GM20000 (cell line): Measurements from ENCODE around the gene CACNA2D1.

Experiments used
- DNase-seq: peaks from one replicate; pipeline ENCODE4 v3.0.0; 2012; ENCODE audit warnings: low spot score
- TF ChIP-seq, protein P1 (sequence below): IDR thresholded peaks from 2 replicates; pipeline ENCODE4 v1.5.1; 2012; ENCODE audit warnings: mild to moderate bottlenecking, control low read depth; ENCODE audit errors: extremely low read depth, missing control alignments

Gene CACNA2D1

DNA sequence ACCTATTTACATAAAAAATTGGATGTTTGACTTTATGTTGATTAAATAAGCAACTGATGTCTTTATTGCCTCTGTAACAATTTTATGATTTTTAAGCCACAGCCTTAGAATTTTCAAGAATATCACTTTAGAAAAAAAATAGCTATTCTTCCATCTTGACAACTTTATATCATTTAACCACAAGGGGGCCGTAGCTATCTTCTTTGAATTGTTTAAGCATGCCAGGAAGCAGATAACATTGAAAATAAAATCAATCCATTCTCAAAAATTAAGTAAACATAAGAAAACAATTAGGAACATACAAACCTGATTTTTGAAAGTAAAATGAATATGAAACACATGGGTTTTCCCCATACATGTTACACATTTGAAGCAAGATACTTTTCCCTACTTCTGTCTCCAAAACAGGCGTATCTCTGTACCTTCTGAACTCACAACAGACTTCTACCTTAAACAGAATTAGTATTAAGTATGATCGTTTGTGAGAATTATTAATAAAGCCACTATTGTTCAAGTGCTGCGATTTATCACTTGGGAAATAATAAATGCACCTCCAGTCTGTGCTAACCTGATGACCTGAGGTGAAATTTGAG lies 209.0 kb downstream of the CACNA2D1 start:
- TF ChIP-seq, protein P1, sequence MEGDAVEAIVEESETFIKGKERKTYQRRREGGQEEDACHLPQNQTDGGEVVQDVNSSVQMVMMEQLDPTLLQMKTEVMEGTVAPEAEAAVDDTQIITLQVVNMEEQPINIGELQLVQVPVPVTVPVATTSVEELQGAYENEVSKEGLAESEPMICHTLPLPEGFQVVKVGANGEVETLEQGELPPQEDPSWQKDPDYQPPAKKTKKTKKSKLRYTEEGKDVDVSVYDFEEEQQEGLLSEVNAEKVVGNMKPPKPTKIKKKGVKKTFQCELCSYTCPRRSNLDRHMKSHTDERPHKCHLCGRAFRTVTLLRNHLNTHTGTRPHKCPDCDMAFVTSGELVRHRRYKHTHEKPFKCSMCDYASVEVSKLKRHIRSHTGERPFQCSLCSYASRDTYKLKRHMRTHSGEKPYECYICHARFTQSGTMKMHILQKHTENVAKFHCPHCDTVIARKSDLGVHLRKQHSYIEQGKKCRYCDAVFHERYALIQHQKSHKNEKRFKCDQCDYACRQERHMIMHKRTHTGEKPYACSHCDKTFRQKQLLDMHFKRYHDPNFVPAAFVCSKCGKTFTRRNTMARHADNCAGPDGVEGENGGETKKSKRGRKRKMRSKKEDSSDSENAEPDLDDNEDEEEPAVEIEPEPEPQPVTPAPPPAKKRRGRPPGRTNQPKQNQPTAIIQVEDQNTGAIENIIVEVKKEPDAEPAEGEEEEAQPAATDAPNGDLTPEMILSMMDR: peak; percentile 9
- DNase-seq: peak; percentile 10

DNA sequence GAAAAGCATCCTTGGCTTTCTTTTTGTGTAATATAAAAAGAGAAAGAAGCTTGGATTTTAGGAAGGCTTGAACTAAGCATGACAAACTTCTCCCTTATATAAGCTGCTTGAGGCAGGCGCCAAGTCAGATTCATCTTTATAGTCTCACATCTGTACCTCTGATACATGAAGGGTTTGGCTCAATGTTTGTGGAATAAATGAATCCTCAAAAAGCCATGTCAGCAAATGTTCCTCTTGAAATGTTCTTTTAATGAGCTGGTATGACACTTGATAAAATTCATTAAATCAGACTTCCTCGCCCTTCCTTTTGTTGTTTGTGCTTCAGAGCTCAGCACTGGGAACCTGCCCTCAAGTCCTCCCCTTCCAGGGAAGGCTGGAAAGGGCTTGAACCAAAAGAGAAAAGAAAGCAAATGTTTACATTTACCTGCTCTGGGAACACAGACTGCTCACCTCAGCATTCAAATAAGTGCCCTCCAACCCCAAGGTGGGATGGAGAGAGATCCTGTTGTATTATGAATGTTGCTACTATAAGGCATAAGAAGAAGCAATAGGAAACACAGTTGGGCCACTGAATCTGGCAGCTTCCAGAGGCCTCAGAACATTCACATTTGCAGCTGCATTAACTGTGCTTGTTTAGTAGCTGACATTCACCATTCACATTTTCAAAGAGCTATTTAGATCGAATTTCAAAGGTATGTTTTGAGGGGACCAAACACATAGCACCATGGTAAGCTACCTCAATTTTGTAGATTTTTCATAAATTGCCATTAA lies 212.6 kb downstream of the CACNA2D1 start:
- no peak for DNase-seq

GRCh38 chr7:82229164-82229563 lies 214.4 kb downstream of the CACNA2D1 start:
- DNase-seq: no peak
- TF ChIP-seq, protein P1: no peak

More for the DNA sequence above, 212.6 kb downstream of the CACNA2D1 start:
- TF ChIP-seq, protein P1: no peak

- TF ChIP-seq, protein P1: no peak
- no peak for DNase-seq
Measured at GRCh38 chr7:82226191-82226590, 217.4 kb downstream of the CACNA2D1 start.

DNA sequence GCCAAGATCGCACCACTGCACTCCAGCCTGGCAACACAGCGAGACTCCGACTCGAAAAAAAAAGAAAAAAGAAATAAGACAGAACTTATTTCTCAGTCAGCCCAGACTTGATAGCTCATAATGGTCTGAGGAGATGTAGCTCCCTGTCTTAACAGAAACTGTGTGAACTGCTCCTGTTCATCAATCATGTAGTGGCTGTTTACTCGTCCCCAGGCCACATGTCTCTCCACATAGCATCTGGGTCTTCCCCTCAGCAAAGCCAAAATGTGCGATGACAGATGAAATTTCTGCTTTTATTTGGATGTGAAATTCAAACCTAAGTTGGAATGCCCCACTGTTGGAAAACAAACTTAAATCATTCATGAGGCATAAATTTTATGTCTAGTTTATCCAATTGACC lies 219.0 kb downstream of the CACNA2D1 start:
- DNase-seq: no peak
- TF ChIP-seq, protein P1: no peak

DNA sequence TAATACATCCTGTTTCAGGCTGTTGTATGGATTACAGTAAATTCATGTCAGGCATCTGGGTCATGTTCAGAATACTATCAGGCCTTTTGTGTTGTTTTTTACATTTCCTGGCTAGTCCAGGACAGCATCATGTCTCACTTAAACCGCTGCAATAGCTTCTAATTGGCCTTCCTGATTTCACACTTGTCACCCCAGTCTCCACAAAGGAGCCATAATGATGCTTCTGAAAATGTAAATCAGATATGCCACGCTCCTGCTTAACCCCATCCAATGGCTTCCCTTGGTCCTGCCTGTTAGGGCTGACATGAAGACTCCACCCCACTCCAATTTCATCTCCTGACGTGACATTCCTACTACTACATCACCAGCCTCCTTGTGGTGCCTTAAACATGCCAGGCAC lies 220.0 kb downstream of the CACNA2D1 start:
- TF ChIP-seq, protein P1: no peak

GRCh38 chr7:82221152-82221674 lies 222.4 kb downstream of the CACNA2D1 start:
- no peak for DNase-seq
- TF ChIP-seq, protein P1: no peak

More for the DNA sequence above, 220.0 kb downstream of the CACNA2D1 start:
- no peak for DNase-seq
